H1 (cell line): ENCODE data around the gene PRKAR2B. TPM values are rescaled to one million over a fixed set of nuclear protein-coding genes. Genes with fewer than 3 reads are reported as not detected.

Experiments
- CEBPB ChIP-seq: IDR thresholded peaks from 2 replicates; pipeline ENCODE4 v1.6.1; 2012; ENCODE audit warnings: low read depth, low read length
- CHD7 ChIP-seq: fragments of 300-600 bp; sonication (generic); IDR thresholded peaks from 2 replicates; pipeline ENCODE4 v1.7.1; 2012; ENCODE audit warnings: low read length, moderate library complexity, mild to moderate bottlenecking, inconsistent platforms; ENCODE audit not compliant: insufficient replicate concordance
- CTCF ChIP-seq, 3 experiments: IDR thresholded peaks; 1 replicate in 2 of 3; 2 replicates in 1 of 3; pipeline versions ENCODE4 v1.5.1 to v1.6.1; 2011; ENCODE audit warnings: low read length in 3 of 3, mild to moderate bottlenecking in 3 of 3, inconsistent platforms in 2 of 3, low read depth in 1 of 3, moderate library complexity in 1 of 3; ENCODE audit not compliant: insufficient read depth in 1 of 3; ENCODE audit errors: control extremely low read depth in 1 of 3
- KDM5A ChIP-seq: fragments of 200-600 bp; IDR thresholded peaks from 2 replicates; pipeline ENCODE4 v1.7.1; 2012; ENCODE audit warnings: mild to moderate bottlenecking, low read length, inconsistent platforms, mixed read lengths
- SP1 ChIP-seq: IDR thresholded peaks from 2 replicates; pipeline ENCODE4 v1.6.1; 2011; ENCODE audit warnings: low read depth, low read length
- TAF7 ChIP-seq: optimal IDR thresholded peaks from 2 replicates; pipeline ENCODE3; 2011; ENCODE audit warnings: low read depth, mild to moderate bottlenecking, inconsistent platforms, low read length, moderate library complexity, borderline replicate concordance
- TEAD4 ChIP-seq: IDR thresholded peaks from 2 replicates; pipeline ENCODE4 v1.6.1; 2012; ENCODE audit warnings: low read depth, low read length, inconsistent platforms, mixed read lengths
- polyA plus RNA-seq, 7 experiments: library from polyadenylated mRNA; depleted of rRNA in 3 of 7; stranded (reverse) in 5 of 7; unstranded in 2 of 7; fragments of >200 nt in 5 of 7; fragments of 200-250 nt in 2 of 7; gene quantifications; 1 replicate in 5 of 7; 2 replicates in 1 of 7; 4 replicates in 1 of 7; pipeline versions ENCODE4 v1.2.1 to v1.2.3, GENCODE V29; 2011 to 2013; ENCODE audit warnings: missing spikeins in 2 of 7, mixed read lengths in 2 of 7
- total RNA-seq: library from RNA; stranded (reverse); fragmentation: NEBNext Ultra II Directional; extraction: Animal tissue kit (Norgen Biotek cat#: 25700); gene quantifications from 2 replicates; pipeline ENCODE4 v1.2.1, GENCODE V29; 2021

The PRKAR2B gene
- total and polyA plus RNA-seq, 2 of the 8 experiments (the other 6 are each of a cell fraction or from before 2014, with no cell fraction given): 10.4 to 37.0 TPM

GRCh38 chr7:107063245-107064120 is 19.0 kb downstream of the PRKAR2B start (continued):
- TF ChIP-seq CHD7 (no peak), CTCF (IDR thresholded peaks at IDR 0.05; ENCODE audit: control extremely low read depth in 1 of 3, insufficient read depth in 1 of 3, low read depth in 1 of 3, low read length in 3 of 3) (no peak), TAF7 (no peak), CEBPB (no peak), SP1 (no peak), TEAD4 (no peak), KDM5A (no peak)
